Ishikawa (cell line): ENCODE data around the gene SYDE1.

Experiments
- CEBPB ChIP-seq: IDR thresholded peaks from 2 replicates; pipeline ENCODE4 v1.6.1; 2012
- CREB1 ChIP-seq: IDR thresholded peaks from 2 replicates; pipeline ENCODE4 v1.6.1; 2012; ENCODE audit warnings: low read depth
- EGR1 ChIP-seq: IDR thresholded peaks from 2 replicates; pipeline ENCODE4 v1.6.1; 2012
- EP300 ChIP-seq: IDR thresholded peaks from 2 replicates; pipeline ENCODE4 v1.6.1; 2012; ENCODE audit warnings: borderline replicate concordance
- FOXM1 ChIP-seq: IDR thresholded peaks from 2 replicates; pipeline ENCODE4 v1.6.1; 2012; ENCODE audit warnings: low read depth, borderline replicate concordance
- MAX ChIP-seq: IDR thresholded peaks from 2 replicates; pipeline ENCODE4 v1.6.1; 2012
- NFIC ChIP-seq: IDR thresholded peaks from 2 replicates; pipeline ENCODE4 v1.6.1; 2012
- RAD21 ChIP-seq: IDR thresholded peaks from 2 replicates; pipeline ENCODE4 v1.6.1; 2012; ENCODE audit warnings: low read depth
- REST ChIP-seq: IDR thresholded peaks from 2 replicates; pipeline ENCODE4 v1.6.1; 2012; ENCODE audit warnings: low read depth, mild to moderate bottlenecking
- TAF1 ChIP-seq: IDR thresholded peaks from 2 replicates; pipeline ENCODE4 v1.6.1; 2012; ENCODE audit warnings: low read depth, mild to moderate bottlenecking
- TCF12 ChIP-seq: IDR thresholded peaks from 2 replicates; pipeline ENCODE4 v1.6.1; 2012; ENCODE audit warnings: low read depth
- TEAD4 ChIP-seq: IDR thresholded peaks from 2 replicates; pipeline ENCODE4 v1.6.1; 2012
- USF1 ChIP-seq: IDR thresholded peaks from 2 replicates; pipeline ENCODE4 v1.6.1; 2012
- YY1 ChIP-seq: IDR thresholded peaks from 2 replicates; pipeline ENCODE4 v1.6.1; 2012; ENCODE audit warnings: low read depth
- ZBTB7A ChIP-seq: IDR thresholded peaks from 2 replicates; pipeline ENCODE4 v1.6.1; 2012; ENCODE audit warnings: low read depth

Gene SYDE1

GRCh38 chr19:15111758-15112157, 4.6 kb downstream of the SYDE1 start:
- TF ChIP-seq NFIC = no peak
- no peak for TF ChIP-seq RAD21
- no peak for TF ChIP-seq MAX
- no peak for TF ChIP-seq EGR1
- TF ChIP-seq CEBPB = no peak
- TF ChIP-seq EP300 = no peak
- no peak for TF ChIP-seq FOXM1
- no peak for TF ChIP-seq TEAD4
- no peak for TF ChIP-seq USF1
- no peak for TF ChIP-seq TCF12
- no peak for TF ChIP-seq YY1
- TF ChIP-seq TAF1 = no peak
- TF ChIP-seq REST = no peak
- no peak for TF ChIP-seq CREB1
- TF ChIP-seq ZBTB7A = no peak

- TF ChIP-seq FOXM1 (no peak), ZBTB7A (no peak), REST (no peak), CEBPB (no peak), NFIC (no peak), MAX (no peak), USF1 (no peak), TAF1 (no peak), YY1 (no peak), RAD21 (0 out of 2 replicates have a peak, but pooled peaks have one; percentile 19), EGR1 (0 out of 2 replicates have a peak, but pooled peaks have one; percentile 28), EP300 (no peak), TCF12 (no peak)
Measured at GRCh38 chr19:15112385-15112784, 5.2 kb downstream of the SYDE1 start.

- TF ChIP-seq CEBPB (peak; percentile 54), TEAD4 (no peak)
Measured at GRCh38 chr19:15113245-15114152, 6.3 kb downstream of the SYDE1 start.

GRCh38 chr19:15114153-15114540, 6.9 kb downstream of the SYDE1 start:
- no peak for TF ChIP-seq REST
- no peak for TF ChIP-seq CREB1
- no peak for TF ChIP-seq ZBTB7A
- no peak for TF ChIP-seq RAD21
- no peak for TF ChIP-seq TAF1
- TF ChIP-seq FOXM1 = no peak
- TF ChIP-seq USF1 = no peak
- no peak for TF ChIP-seq MAX
- TF ChIP-seq TCF12 = no peak
- TF ChIP-seq CEBPB = no peak
- TF ChIP-seq EP300 = no peak
- no peak for TF ChIP-seq YY1
- no peak for TF ChIP-seq NFIC
- TF ChIP-seq TEAD4 = no peak
- no peak for TF ChIP-seq EGR1
